HCEC 1CT (cell line): ENCODE results near the gene ITPRIP.

Source experiments
- DNase-seq: peaks from one replicate; pipeline ENCODE4 v3.0.0-alpha.2; 2017

Gene ITPRIP

DNA sequence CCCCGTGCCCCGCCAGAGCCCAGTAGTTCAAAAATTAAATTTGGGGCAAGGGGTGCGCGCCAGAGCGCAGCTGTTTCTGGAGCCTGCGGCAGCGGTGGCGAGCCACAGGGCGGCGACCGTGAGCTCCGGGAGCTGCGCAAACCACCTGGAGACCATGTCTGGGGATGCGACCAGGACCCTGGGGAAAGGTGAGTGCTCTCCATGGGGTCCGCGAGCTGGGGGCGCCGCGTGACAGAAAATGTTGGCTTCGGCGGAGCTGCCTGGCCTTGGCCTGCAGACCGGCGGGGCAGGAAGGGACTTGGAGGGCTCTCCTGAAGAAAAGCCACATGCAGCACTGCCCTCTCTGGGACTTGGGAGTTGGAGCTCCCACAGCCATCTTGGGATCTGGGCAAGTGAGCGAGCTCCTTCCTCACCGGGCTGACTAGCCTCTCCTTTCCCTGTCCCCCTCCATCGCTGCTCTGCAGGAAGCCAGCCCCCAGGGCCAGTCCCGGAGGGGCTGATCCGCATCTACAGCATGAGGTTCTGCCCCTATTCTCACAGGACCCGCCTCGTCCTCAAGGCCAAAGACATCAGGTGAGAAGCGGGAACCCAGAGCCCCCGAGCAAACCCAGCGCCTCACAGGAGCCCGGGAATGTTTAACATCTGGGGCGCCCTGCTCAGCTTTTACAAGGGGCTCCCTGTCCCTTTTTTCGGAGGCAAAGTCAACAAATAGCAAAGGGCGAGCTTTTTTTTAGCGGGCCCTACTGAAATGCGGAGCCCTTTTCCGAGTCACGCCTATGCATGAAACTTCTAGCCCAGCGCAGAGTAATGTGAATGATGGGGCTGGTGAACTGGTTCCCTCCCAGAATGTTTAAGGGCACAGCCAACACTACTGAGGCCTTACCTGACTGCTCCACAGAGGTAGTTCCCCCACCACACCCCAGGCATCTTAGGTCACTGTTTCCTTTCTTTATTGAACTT is 63.2 kb downstream of the ITPRIP start:
- no peak for DNase-seq

DNA sequence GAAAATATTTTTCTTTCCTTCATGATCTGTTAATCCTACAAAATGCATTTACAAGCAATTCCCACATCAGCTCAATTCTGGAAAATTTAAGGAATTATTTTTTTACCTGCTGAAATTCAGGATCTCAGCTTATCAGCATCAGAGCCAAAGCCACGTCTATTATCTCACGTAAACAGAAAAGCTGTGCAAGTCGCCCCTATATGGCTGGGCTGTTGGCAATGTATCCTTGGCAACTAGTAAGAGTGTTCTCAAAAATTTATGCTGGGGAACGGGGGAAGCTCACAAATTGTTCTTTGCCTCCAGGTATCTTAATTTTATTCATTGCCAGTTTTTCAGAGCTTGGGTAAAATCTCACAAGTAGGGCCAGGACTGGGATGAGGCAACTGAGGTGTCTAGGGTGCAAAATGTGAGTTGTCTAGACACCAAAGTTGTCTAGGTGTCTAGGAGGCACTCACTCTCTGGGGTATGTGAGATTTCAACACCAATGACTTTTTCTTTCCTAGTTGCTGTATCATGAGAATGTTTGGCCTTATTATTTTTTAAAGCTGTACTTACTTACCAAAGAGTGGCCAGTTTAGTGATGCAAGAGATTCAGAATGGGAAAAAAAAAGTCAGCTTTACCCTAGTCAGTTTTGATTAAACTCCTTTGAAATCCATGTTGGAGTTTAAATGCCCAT is 64.2 kb downstream of the ITPRIP start:
- no peak for DNase-seq

DNA sequence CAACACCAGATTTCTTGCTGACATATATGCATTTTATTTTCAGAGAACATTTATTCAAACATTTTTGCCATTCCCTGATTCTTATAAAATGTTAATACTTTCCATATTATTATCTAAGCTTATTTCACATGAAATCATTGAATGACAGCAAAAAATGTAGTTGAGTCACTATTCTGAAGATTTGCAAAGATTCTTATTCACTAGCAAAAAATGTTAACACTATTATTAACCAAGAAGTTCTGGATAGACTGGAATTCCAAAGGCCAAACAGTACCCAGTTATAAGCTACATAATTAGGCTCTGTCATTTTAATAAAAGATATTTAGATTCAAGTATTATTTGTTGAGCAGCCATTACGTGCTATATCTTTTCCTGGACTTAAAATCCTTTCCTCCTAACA is 65.0 kb downstream of the ITPRIP start:
- DNase-seq, result peak; percentile 73

DNA sequence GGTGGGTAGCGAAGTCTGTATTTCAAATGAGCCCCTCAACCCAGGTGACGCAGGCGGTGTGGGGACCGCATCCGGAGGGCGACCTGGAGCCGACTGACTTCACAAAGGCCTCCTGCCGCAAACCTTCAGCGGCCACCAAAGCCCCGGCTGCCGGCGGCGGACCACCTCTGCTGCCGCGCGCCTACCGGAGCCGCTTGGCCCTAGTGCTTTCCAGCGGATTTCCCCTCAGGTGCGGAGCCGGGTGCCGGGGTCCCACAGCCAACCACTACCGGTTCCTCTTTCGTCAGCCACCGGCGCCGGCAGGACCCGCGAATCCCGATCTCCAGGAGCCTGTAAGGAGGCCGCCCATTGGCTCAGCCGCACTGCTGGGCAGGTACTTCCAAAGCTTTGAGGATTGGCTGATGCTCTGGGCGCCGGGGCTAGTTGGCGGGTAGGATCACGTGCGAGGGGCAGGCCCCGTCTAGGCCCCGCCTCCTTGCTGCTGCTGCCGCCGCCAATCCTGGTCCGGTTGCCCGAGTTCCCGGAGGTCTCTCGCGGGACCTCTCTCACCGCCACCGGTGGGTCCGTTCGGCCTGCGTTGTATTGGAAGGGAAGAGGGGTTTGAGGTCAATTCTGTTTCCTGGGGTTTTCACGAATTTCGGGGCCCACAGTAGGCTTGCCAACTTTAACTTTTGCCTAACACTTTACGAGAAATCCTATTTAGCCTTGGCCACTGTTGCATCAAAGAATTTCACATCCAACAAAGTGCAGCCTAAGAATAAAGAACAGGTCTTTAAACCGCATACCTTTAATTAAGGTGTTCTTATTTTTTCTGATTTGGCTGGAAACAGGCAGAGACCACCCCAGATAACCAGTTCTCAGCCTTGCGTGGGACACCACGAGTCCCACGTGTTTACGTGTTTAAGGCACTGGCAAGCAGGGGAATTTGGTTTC is 69.3 kb downstream of the ITPRIP start, which contains the start of gene GSTO2:
TSS of gene GSTO2 (plus strand) at position 472 of the 933 bp plus-strand sequence. CDS start 5,732 bp downstream, outside the sequence.
- no peak for DNase-seq

DNA sequence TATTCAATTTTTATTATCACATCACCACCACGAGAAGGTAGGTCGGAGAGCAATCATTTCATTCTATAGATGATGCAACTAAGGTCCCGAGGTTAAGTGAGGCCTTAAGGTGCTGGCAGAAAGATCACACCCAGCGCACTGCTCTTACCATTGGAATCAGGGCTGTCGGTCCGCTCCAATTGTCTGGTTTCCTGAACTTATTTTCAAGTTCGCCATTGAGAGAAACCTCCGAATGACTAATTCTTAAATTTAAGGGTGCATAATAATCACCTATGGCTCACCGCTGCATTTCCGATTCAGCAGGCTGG is 69.9 kb downstream of the ITPRIP start:
- no peak for DNase-seq

DNA sequence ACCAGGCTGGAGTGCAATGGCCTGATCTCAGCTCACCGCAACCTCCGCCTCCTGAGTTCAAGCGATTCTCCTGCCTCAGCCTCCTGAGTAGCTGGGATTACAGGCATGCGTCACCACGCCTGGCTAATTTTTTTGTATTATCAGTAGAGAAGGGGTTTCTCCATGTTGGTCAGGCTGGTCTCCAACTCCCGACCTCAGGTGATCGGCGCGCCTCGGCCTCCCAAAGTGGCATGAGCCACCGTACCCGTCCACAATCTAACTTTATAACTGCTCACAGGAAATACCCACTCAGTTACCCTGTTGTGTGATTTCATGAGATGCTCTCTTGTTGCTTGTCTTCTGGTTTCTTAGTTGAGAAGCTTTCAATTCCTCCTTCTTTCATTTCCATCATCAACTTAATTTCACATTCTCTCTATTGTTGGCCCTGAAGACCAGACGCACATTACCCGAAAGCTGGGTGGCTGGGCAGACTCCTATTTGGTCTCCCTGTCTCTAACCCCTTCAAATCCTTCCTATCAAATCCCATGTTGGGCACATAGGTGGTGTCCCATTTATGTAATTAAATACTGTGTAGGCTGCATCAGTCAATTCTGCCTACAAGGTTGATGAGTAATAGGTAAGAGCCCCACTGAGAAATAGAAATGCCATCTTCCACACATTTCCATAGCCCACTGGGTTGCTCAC is 70.4 kb downstream of the ITPRIP start:
- DNase-seq, result no peak

DNA sequence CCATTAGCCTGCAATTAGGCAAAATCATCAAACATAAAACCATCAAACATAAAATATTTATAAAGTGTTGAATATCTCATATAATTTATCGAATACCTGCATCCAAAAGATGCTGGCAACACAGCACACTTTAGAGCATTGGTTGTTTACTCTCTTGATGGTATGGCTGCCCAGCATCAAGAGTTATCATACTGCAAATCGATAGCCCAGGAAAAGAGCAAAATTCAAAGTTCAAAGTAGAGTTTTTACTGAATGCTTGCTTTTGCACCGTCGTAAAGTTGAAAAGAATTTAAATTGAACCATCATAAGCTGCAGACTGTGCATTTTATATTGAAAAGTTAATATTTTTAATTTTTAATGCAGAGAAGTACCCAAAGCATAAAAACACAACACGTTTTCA is 73.5 kb downstream of the ITPRIP start:
- no peak for DNase-seq

DNA sequence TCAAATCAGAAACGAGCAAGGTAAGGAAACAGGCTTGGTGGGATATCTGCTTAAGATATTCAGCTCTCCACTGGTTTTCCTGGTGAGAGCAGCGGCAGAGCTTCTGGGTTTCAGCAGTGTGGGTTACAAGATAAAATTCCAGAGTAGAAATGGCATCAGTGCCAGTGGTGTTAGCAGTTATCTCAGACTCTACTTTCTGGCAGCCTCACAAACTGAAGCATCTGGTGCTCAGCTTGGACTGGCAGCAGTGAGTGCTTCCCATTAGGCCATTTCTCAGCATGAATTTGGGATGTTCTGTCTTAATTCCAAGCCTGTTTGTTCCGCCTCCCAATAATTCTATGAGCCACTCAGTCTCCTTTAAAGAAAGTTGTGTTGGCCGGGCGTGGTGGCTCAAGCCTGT is 76.2 kb downstream of the ITPRIP start:
- no peak for DNase-seq

DNA sequence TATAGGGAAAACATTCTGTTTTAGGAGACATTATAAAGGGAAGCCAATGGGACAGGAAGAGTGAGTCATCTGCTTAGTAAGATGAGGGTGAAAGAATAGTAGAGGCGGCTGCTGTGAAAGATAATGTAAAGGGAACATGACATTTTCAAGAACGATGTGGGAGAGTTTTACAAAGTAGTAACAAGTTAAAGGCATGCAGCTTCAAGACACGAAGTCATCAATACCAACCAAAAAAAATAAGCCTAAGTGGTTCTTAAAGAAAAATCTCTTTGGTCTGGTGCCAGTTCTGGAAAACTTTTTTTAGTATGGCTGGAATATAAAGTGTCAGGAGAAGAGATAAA is 77.5 kb downstream of the ITPRIP start:
- DNase-seq, result peak; percentile 83

DNA sequence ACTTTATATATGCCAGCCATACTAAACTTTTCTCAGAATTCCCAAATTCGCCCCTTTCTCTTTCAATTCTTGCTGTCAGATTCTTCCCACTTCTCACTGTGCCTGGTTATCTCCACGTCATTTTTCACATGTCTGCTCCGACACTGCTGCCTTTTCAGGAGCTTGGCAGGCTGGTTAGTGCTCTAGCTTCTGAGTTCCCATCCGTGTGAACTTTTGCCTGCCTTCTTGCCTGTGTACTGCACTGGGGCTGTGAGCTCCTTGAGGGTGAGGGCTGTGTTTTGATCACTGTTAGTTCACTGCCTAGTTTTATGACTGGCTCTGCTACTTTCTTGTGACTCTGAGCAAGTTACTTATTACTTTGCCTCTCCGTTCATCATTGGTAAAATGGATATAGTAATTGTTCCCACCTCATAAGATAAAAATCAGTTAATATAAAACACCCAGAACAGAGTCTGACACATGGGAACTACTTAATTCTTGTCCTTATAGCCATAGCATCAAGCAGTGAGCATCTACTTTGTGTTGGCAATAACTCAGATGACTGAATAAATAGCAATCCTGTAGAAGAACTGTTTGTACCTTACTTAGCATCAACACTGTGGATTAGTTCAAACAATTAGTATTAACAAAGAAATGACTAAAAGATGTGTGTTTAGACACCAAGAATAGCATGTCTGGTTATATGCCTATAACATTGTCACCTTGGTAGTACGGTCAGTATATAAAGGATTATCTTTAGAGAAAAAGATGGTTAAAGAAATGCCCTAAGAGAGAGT is 78.1 kb downstream of the ITPRIP start:
- DNase-seq, result peak; percentile 50
